Measurements from ENCODE around the gene PTGER3. TPM values are rescaled to one million over a fixed set of nuclear protein-coding genes. Genes with fewer than 3 reads are reported as not detected.

Gene PTGER3
- total and polyA plus RNA-seq, 2 experiments from 2014 or later, result 2.6 to 4.4 TPM

- TF ChIP-seq CTCF (IDR thresholded peaks at IDR 0.05; ENCODE audit: low read depth, low read length), result no peak
- no peak for DNase-seq (ENCODE audit: low read depth in 1 of 2, low spot score in 1 of 2)
- Histone ChIP-seq H3K27me3 (peaks cover 5% of the 10 kb centered on the region), H3K4me1 (ENCODE audit: low read depth) (peaks cover 22% of the 10 kb centered on the region), H3K27ac (no peak overlapping the region), H3K4me3 (no peak overlapping the region), H3K36me3 (no peaks in the 10 kb centered on the region), H3K9me3 (ENCODE audit: low read depth) (no peaks in the 10 kb centered on the region)
These were observed 24.1 kb downstream of the PTGER3 start for GRCh38 chr1:71023515-71023914.

GRCh38 chr1:71019233-71019969 lies 28.2 kb downstream of the PTGER3 start:
- Histone ChIP-seq H3K27ac (peak overlapping the region; percentile 36), H3K9me3 (ENCODE audit: low read depth) (no peaks in the 10 kb centered on the region), H3K36me3 (no peaks in the 10 kb centered on the region), H3K4me1 (ENCODE audit: low read depth) (peaks cover 26% of the 10 kb centered on the region), H3K27me3 (peaks cover 5% of the 10 kb centered on the region), H3K4me3 (no peak overlapping the region)
- peak in 1 of 2 donors; percentile 91 for DNase-seq (ENCODE audit: low read depth in 1 of 2, low spot score in 1 of 2)
- no peak for TF ChIP-seq CTCF (IDR thresholded peaks at IDR 0.05; ENCODE audit: low read depth, low read length)

GRCh38 chr1:71018791-71019190 lies 28.8 kb downstream of the PTGER3 start:
- no peak for DNase-seq (ENCODE audit: low read depth in 1 of 2, low spot score in 1 of 2)
- H3K27me3 ChIP-seq, result peaks cover 5% of the 10 kb centered on the region
- H3K9me3 ChIP-seq (ENCODE audit: low read depth), result no peaks in the 10 kb centered on the region
- H3K4me1 ChIP-seq (ENCODE audit: low read depth), result peaks cover 26% of the 10 kb centered on the region
- no peaks in the 10 kb centered on the region for H3K36me3 ChIP-seq
- no peak for TF ChIP-seq CTCF (IDR thresholded peaks at IDR 0.05; ENCODE audit: low read depth, low read length)
- peak overlapping the region; percentile 36 for H3K27ac ChIP-seq
- no peak overlapping the region for H3K4me3 ChIP-seq

GRCh38 chr1:71015745-71016144 lies 31.9 kb downstream of the PTGER3 start:
- H3K27me3 ChIP-seq, result peaks cover 16% of the 10 kb centered on the region
- no peak overlapping the region for H3K4me3 ChIP-seq
- DNase-seq (ENCODE audit: low read depth in 1 of 2, low spot score in 1 of 2), result no peak
- H3K36me3 ChIP-seq, result no peaks in the 10 kb centered on the region
- no peak for TF ChIP-seq CTCF (IDR thresholded peaks at IDR 0.05; ENCODE audit: low read depth, low read length)
- H3K27ac ChIP-seq, result no peak overlapping the region
- H3K4me1 ChIP-seq (ENCODE audit: low read depth), result peaks cover 20% of the 10 kb centered on the region
- H3K9me3 ChIP-seq (ENCODE audit: low read depth), result no peaks in the 10 kb centered on the region

GRCh38 chr1:71014178-71014579 lies 33.4 kb downstream of the PTGER3 start:
- TF ChIP-seq CTCF (IDR thresholded peaks at IDR 0.05; ENCODE audit: low read depth, low read length), result no peak
- Histone ChIP-seq H3K27me3 (peaks cover 29% of the 10 kb centered on the region), H3K4me1 (ENCODE audit: low read depth) (peaks cover 10% of the 10 kb centered on the region), H3K4me3 (no peak overlapping the region), H3K36me3 (no peaks in the 10 kb centered on the region), H3K9me3 (ENCODE audit: low read depth) (no peaks in the 10 kb centered on the region), H3K27ac (no peak overlapping the region)
- DNase-seq (ENCODE audit: low read depth in 1 of 2, low spot score in 1 of 2), result peak in 1 of 2 donors; percentile 56

Measured in cardiac muscle cell (in vitro differentiated cells and primary cell).